HepG2 (cell line): ENCODE measurements around the gene SRPRA. TPM values are rescaled to one million over a fixed set of nuclear protein-coding genes. Genes with fewer than 3 reads are reported as not detected.

Experiments used
- ARID5B ChIP-seq: IDR thresholded peaks from 2 replicates; pipeline ENCODE4 v1.4.0; 2020; ENCODE audit warnings: mild to moderate bottlenecking, missing genetic modification reagents
- ATF3 ChIP-seq: sonication (generic); formaldehyde crosslinking; IDR thresholded peaks from 2 replicates; pipeline ENCODE4 v1.4.0; 2020; ENCODE audit warnings: missing genetic modification reagents
- CENPX ChIP-seq: sonication (generic); formaldehyde crosslinking; IDR thresholded peaks from 2 replicates; pipeline ENCODE4 v1.9.0; 2021; ENCODE audit warnings: mild to moderate bottlenecking, missing genetic modification reagents, moderate library complexity
- FLYWCH1 ChIP-seq: sonication (generic); formaldehyde crosslinking; IDR thresholded peaks from 2 replicates; pipeline ENCODE4 v1.8.1; 2023; ENCODE audit warnings: mild to moderate bottlenecking, missing genetic modification reagents
- FOXK2 ChIP-seq: fragments of 450-650 bp; IDR thresholded peaks from 2 replicates; pipeline ENCODE4 v1.6.1; 2016
- GMEB2 ChIP-seq: IDR thresholded peaks from 2 replicates; pipeline ENCODE4 v1.6.1; 2016; ENCODE audit warnings: missing biosample characterization, missing genetic modification reagents, low read depth
- KDM3A ChIP-seq: IDR thresholded peaks from 2 replicates; pipeline ENCODE4 v1.6.1; 2018; ENCODE audit warnings: low read depth, missing compliant biosample characterization
- MAX ChIP-seq: IDR thresholded peaks from 2 replicates; pipeline ENCODE4 v1.6.1; 2012; ENCODE audit warnings: inconsistent platforms
- PREB ChIP-seq: sonication (generic); formaldehyde crosslinking; IDR thresholded peaks from 2 replicates; pipeline ENCODE4 v1.4.0; 2020; ENCODE audit warnings: missing genetic modification reagents
- SNAI1 ChIP-seq: sonication (generic); formaldehyde crosslinking; IDR thresholded peaks from 2 replicates; pipeline ENCODE4 v1.5.0; 2020; ENCODE audit warnings: mild to moderate bottlenecking, missing genetic modification reagents, borderline replicate concordance
- SSRP1 ChIP-seq: IDR thresholded peaks from 2 replicates; pipeline ENCODE4 v1.6.1; 2016; ENCODE audit warnings: control low read depth
- ZMYM3 ChIP-seq: sonication (generic); formaldehyde crosslinking; IDR thresholded peaks from 2 replicates; pipeline ENCODE4 v1.5.1; 2020; ENCODE audit warnings: mild to moderate bottlenecking, missing genetic modification reagents
- ZNF20 ChIP-seq: sonication (generic); formaldehyde crosslinking; IDR thresholded peaks from 2 replicates; pipeline ENCODE4 v1.4.0; 2020; ENCODE audit warnings: mild to moderate bottlenecking, moderate library complexity, missing genetic modification reagents
- ZNF281 ChIP-seq: sonication (generic); formaldehyde crosslinking; IDR thresholded peaks from 2 replicates; pipeline ENCODE4 v1.4.0; 2020; ENCODE audit warnings: missing genetic modification reagents, borderline replicate concordance
- ZNF350 ChIP-seq: sonication (generic); formaldehyde crosslinking; IDR thresholded peaks from 2 replicates; pipeline ENCODE4 v1.4.0; 2020; ENCODE audit warnings: mild to moderate bottlenecking, low read depth, missing genetic modification reagents, borderline replicate concordance
- ZNF441 ChIP-seq: sonication (generic); formaldehyde crosslinking; IDR thresholded peaks from 2 replicates; pipeline ENCODE4 v1.7.0; 2021; ENCODE audit warnings: missing genetic modification reagents, borderline replicate concordance
- ZNF510 ChIP-seq: sonication (generic); formaldehyde crosslinking; IDR thresholded peaks from 2 replicates; pipeline ENCODE4 v1.4.0; 2020; ENCODE audit warnings: low read depth, mild to moderate bottlenecking, missing genetic modification reagents
- ZNF530 ChIP-seq: sonication (generic); formaldehyde crosslinking; IDR thresholded peaks from 2 replicates; pipeline ENCODE4 v1.5.0; 2020; ENCODE audit warnings: low read depth, mild to moderate bottlenecking, missing genetic modification reagents
- ZNF766 ChIP-seq: sonication (generic); formaldehyde crosslinking; IDR thresholded peaks from 2 replicates; pipeline ENCODE4 v1.5.0; 2020; ENCODE audit warnings: missing genetic modification reagents, borderline replicate concordance
- polyA plus RNA-seq, 8 experiments: library from polyadenylated mRNA; depleted of rRNA in 3 of 8; stranded (reverse) in 7 of 8; unstranded in 1 of 8; fragments of >200 nt; fragmentation: Illumina TruSeq in 4 of 8; extraction: Trizol in 4 of 8; gene quantifications; 2 replicates each; pipeline versions ENCODE4 v1.2.1 to v1.2.3, GENCODE V29; 2011 to 2016; ENCODE audit warnings: low read depth in 4 of 8, missing spikeins in 1 of 8, mixed read lengths in 1 of 8; ENCODE audit not compliant: insufficient read depth in 1 of 8
- total RNA-seq, 5 experiments: library from RNA; depleted of rRNA; stranded (reverse); fragments of >200 nt; fragmentation: Illumina TruSeq; extraction: Trizol; gene quantifications; 2 replicates each; pipeline ENCODE4 v1.2.3, GENCODE V29; 2016; ENCODE audit warnings: low read depth in 1 of 5

The SRPRA gene
- total and polyA plus RNA-seq, 2 of the 13 experiments (the other 11 are each of a cell fraction or from before 2014, with no cell fraction given), result 27.7 to 64.6 TPM

GRCh38 chr11:126268708-126269579, at the start of gene SRPRA, which contains the start of gene FOXRED1 (continued):
- TF ChIP-seq MAX (peak; percentile 74), ZNF510 (CRISPR knock-in tag) (peak; percentile 68; the same call in 1 of the 2 replicates), ZMYM3 (CRISPR knock-in tag) (no peak), SSRP1 (no peak), KDM3A (CRISPR knock-in tag) (peak; percentile 33; the same call in 1 of the 2 replicates), ZNF530 (CRISPR knock-in tag) (no peak), ZNF766 (CRISPR knock-in tag) (0 out of 2 replicates have a peak, but pooled peaks have one; percentile 67), PREB (CRISPR knock-in tag) (no peak), GMEB2 (0 out of 2 replicates have a peak, but pooled peaks have one; percentile 40), FOXK2 (no peak), CENPX (CRISPR knock-in tag) (no peak), FLYWCH1 (no peak), ARID5B (CRISPR knock-in tag) (0 out of 2 replicates have a peak, but pooled peaks have one; percentile 25), ZNF350 (CRISPR knock-in tag) (peak; percentile 93), ZNF281 (CRISPR knock-in tag) (0 out of 2 replicates have a peak, but pooled peaks have one; percentile 23), ZNF441 (CRISPR knock-in tag) (no peak), SNAI1 (CRISPR knock-in tag) (no peak), ATF3 (peak; percentile 45; the same call in 1 of the 2 replicates), ZNF20 (CRISPR knock-in tag) (no peak)
